HG03045 (cell line): ENCODE results near the gene LAMC3.
"Not testable (repeated sequence)": the region's sequence is repeated elsewhere in the genome, so short reads cannot be mapped to it uniquely, and the experiment has no call there.

Experiments
- ATAC-seq: cut with Tn5 transposase; IDR thresholded peaks from one replicate; pipeline ENCODE4 v1.9.1; 2021; ENCODE audit warnings: mild to moderate bottlenecking, moderate library complexity; ENCODE audit not compliant: unreplicated experiment

LAMC3 gene

GRCh38 chr9:131094015-131094414 lies 85.0 kb downstream of the LAMC3 start:
- no peak for ATAC-seq

- ATAC-seq, result no peak
These were observed 85.6 kb downstream of the LAMC3 start for GRCh38 chr9:131094622-131095021.

GRCh38 chr9:131095666-131096268 lies 86.8 kb downstream of the LAMC3 start:
- no peak for ATAC-seq

- ATAC-seq, result no peak
These were observed 87.5 kb downstream of the LAMC3 start, which contains the start of gene AIF1L for GRCh38 chr9:131096269-131097125. Gene AIF1L (plus strand): TSS chr9:131096531. CDS start chr9:131096630, 99 bp downstream.

GRCh38 chr9:131097126-131097947 lies 88.4 kb downstream of the LAMC3 start:
- no peak for ATAC-seq

- no peak for ATAC-seq
These were observed 88.9 kb downstream of the LAMC3 start for GRCh38 chr9:131097948-131098278.

- ATAC-seq, result no peak
These were observed 89.6 kb downstream of the LAMC3 start for GRCh38 chr9:131098391-131099101.

- no peak for ATAC-seq
These were observed 90.2 kb downstream of the LAMC3 start for GRCh38 chr9:131099102-131099606.

GRCh38 chr9:131099845-131100244 lies 90.9 kb downstream of the LAMC3 start:
- not testable (repeated sequence) for ATAC-seq

GRCh38 chr9:131100445-131100844 lies 91.5 kb downstream of the LAMC3 start:
- no peak for ATAC-seq

- ATAC-seq, result no peak
These were observed 92.4 kb downstream of the LAMC3 start for GRCh38 chr9:131101207-131101964.

GRCh38 chr9:131103024-131103423 lies 94.0 kb downstream of the LAMC3 start:
- no peak for ATAC-seq

GRCh38 chr9:131103535-131103934 lies 94.6 kb downstream of the LAMC3 start:
- ATAC-seq, result no peak

- no peak for ATAC-seq
These were observed 95.2 kb downstream of the LAMC3 start for GRCh38 chr9:131104016-131104740.

- no peak for ATAC-seq
These were observed 97.0 kb downstream of the LAMC3 start for GRCh38 chr9:131105952-131106351.

- no peak for ATAC-seq
These were observed 98.8 kb downstream of the LAMC3 start for GRCh38 chr9:131107760-131108159.

- ATAC-seq, result no peak
These were observed 102.3 kb downstream of the LAMC3 start for GRCh38 chr9:131111186-131111853.

GRCh38 chr9:131111854-131112311 lies 102.9 kb downstream of the LAMC3 start:
- ATAC-seq, result no peak
